ENCODE measurements around the gene EML6.
A peak's percentile ranks its signal among the peaks of the same experiment; 100 is the strongest.

The EML6 gene

DNA sequence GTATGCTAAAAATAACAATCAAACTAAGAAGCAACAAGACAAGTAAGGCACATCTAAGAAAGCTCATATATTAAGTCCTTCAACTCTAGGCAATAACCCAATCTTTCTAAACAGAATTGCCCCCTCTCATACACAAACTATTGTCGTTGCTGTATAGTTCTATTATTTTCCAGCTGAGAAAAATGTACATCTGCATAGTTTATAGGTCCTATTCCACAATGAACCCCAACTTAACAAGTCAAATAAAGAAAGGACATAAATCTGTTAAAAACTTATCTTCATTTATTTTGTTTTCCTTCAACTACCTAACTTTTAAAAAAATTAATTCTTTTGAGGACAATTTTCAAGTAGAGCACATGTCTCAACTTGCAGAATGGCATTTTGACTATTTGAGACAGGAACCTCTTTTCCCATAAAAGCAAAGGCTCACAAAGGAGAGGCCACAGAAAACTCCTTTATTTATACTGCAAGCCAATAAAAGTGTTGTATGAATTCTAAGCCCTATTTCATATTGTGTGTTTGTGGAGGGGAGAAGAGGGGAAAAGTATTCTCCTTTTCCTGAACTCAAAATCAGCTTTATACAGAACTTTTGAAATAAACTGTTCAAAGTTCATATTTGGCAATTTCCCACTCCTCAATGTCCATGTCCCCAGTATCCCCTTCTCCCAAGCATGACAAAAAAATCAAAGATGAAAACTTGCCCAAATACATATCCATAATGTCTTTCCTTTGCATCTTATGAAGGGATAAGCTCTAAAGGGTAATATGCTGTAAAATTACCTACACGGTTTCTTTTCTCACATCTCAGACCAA is 289.4 kb downstream of the EML6 start:
- TF ChIP-seq, protein P1, sequence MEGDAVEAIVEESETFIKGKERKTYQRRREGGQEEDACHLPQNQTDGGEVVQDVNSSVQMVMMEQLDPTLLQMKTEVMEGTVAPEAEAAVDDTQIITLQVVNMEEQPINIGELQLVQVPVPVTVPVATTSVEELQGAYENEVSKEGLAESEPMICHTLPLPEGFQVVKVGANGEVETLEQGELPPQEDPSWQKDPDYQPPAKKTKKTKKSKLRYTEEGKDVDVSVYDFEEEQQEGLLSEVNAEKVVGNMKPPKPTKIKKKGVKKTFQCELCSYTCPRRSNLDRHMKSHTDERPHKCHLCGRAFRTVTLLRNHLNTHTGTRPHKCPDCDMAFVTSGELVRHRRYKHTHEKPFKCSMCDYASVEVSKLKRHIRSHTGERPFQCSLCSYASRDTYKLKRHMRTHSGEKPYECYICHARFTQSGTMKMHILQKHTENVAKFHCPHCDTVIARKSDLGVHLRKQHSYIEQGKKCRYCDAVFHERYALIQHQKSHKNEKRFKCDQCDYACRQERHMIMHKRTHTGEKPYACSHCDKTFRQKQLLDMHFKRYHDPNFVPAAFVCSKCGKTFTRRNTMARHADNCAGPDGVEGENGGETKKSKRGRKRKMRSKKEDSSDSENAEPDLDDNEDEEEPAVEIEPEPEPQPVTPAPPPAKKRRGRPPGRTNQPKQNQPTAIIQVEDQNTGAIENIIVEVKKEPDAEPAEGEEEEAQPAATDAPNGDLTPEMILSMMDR (IDR thresholded peaks at IDR 0.05; ENCODE audit: low read depth, low read length, missing control alignments) = no peak
- in situ Hi-C loops (cut with HindIII; ENCODE audit: low pct_ligation_motif_present, low sequenced_read_pairs) = no loop called here
- no peak overlapping the region for H3K4me3 ChIP-seq (ENCODE audit: low read depth, low read length)
- DNase-seq = no peak
- H3K27ac ChIP-seq = no peak overlapping the region
- no peaks in the 10 kb centered on the region for H3K27me3 ChIP-seq (replicated peaks)
- peaks cover 6% of the 10 kb centered on the region for H3K36me3 ChIP-seq (replicated peaks)

DNA sequence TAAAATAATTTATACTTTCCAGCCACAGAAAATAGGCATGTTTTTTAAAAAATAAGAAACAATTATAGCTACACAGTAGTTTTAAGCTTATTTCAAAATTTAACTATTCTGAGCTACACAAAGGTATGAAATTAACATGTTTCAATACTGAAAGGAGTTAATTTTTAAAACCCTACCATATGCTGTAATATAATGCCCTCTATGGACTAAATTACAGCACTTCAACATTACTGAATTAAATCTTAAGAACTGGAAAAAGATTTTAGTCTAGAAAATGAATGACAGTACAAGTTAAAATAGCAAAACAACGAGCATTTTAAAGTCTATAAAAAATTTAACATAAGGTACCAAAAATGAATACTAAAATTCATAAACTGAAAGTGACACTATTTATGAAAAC is 290.5 kb downstream of the EML6 start:
- Histone ChIP-seq H3K36me3 (replicated peaks) (peaks cover 7% of the 10 kb centered on the region), H3K27ac (no peak overlapping the region), H3K4me3 (ENCODE audit: low read depth, low read length) (no peak overlapping the region), H3K27me3 (replicated peaks) (no peaks in the 10 kb centered on the region)
- DNase-seq = no peak
- TF ChIP-seq, protein P1 (IDR thresholded peaks at IDR 0.05; ENCODE audit: low read depth, low read length, missing control alignments) = no peak
- in situ Hi-C loops (cut with HindIII; ENCODE audit: low pct_ligation_motif_present, low sequenced_read_pairs) = no loop called here

DNA sequence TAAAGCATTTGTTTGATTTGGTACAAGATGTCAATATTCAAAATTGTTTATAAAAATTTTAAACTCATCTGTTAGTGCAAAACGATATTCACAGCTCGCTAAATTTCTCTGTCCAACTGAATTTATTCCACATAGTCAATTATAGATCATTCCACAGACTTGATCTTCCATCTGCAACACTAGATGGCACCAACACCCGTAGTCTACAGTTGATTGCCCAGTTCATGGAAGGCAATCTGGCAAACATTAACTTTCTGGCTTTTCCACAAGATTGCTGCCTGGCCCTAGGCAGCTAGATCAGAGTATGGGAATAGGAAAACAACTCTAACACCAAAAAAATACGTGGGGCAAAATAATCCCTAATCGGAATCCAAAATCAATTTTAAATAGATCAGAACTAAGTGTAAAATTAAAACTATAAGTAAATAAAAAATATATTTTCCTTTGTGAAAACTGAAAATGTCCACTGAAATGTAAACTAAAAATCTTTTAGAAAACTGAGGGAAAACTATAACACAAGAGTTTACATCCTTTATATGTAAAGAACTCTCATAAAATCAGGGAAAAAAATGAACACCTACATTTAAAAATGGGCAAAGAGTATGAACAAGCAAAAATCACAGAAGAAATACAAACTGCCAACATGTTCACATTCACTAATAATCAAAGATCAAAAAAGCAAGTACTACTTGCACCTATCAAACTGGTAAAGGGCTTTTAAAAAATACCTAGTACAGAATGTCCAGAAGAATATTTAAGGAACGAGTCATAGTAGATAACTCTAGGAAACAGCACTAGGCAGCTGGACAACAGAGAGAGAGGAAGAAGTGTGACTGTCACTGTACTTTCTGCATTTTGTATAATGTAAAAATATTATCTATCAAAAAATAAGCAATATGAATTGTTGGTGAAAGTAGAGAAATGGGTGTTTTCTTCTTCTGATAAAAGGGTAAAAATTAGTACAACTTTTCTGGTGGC is 291.8 kb downstream of the EML6 start:
- no peak overlapping the region for H3K4me3 ChIP-seq (ENCODE audit: low read depth, low read length)
- no peaks in the 10 kb centered on the region for H3K27me3 ChIP-seq (replicated peaks)
- no peak overlapping the region for H3K27ac ChIP-seq
- in situ Hi-C loops (cut with HindIII; ENCODE audit: low pct_ligation_motif_present, low sequenced_read_pairs) = no loop called here
- peak; percentile 48 for DNase-seq
- peaks cover 11% of the 10 kb centered on the region for H3K36me3 ChIP-seq (replicated peaks)
- TF ChIP-seq, protein P1 (IDR thresholded peaks at IDR 0.05; ENCODE audit: low read depth, low read length, missing control alignments) = peak; percentile 76

DNA sequence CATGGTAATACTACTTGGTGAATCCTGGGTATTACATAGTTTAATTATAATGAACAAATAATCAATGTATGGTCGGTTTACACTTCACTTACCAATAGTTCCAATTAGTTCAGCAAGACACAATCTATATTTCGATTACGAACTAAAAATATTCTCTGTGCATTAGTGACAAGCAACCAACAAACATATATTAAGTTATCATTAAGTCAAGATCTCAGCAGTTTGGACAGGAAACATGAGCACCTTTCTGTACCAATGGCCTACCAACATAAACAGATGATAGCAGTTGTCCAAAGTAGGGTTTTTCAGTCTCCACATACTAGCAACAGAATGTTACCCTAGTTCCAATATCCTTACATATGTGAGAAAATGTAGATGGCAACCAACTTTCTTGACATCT is 294.0 kb downstream of the EML6 start:
- Histone ChIP-seq H3K36me3 (replicated peaks) (peaks cover 14% of the 10 kb centered on the region), H3K27me3 (replicated peaks) (no peaks in the 10 kb centered on the region), H3K27ac (no peak overlapping the region), H3K4me3 (ENCODE audit: low read depth, low read length) (no peak overlapping the region)
- in situ Hi-C loops (cut with HindIII; ENCODE audit: low pct_ligation_motif_present, low sequenced_read_pairs) = no loop called here
- no peak for DNase-seq
- TF ChIP-seq, protein P1 (IDR thresholded peaks at IDR 0.05; ENCODE audit: low read depth, low read length, missing control alignments) = no peak

DNA sequence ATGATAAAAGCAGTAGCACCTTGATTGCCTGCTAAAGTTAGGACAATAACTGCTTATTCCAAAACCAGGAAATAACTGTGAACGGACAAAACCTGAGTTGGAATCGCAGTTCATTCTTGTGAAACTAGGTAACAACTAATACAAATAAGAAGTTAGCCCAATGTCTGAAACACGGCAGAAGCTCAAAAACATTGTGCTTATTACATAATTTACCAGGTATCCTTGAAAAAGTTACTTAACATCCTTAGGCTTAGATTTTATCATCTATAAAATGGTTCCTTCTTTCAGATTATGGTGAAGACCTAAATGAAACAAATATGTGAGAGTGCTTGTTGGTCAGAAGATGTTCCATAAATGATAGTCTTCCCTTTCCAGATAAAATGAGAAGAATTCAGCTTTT is 294.4 kb downstream of the EML6 start:
- Histone ChIP-seq H3K36me3 (replicated peaks) (peaks cover 14% of the 10 kb centered on the region), H3K4me3 (ENCODE audit: low read depth, low read length) (no peak overlapping the region), H3K27me3 (replicated peaks) (no peaks in the 10 kb centered on the region), H3K27ac (no peak overlapping the region)
- TF ChIP-seq, protein P1 (IDR thresholded peaks at IDR 0.05; ENCODE audit: low read depth, low read length, missing control alignments) = no peak
- no peak for DNase-seq
- in situ Hi-C loops (cut with HindIII; ENCODE audit: low pct_ligation_motif_present, low sequenced_read_pairs) = no loop called here
